Mammary microvascular endothelial cell (primary cell): ENCODE data around the gene EGFLAM. TPM values are rescaled to one million over a fixed set of nuclear protein-coding genes. Genes with fewer than 3 reads are reported as not detected.

ENCODE experiments used
- total RNA-seq: library from RNA; depleted of rRNA; stranded (reverse); fragments of >200 nt; gene quantifications from 2 replicates; pipeline ENCODE4 v1.2.3, GENCODE V29; 2015

EGFLAM gene
- 1.1 and 1.5 TPM in 2 replicates for total RNA-seq

GRCh38 chr5:38258319-38259061, at the start of gene EGFLAM:
TSS of gene EGFLAM (plus strand) at chr5:38258559. CDS start at chr5:38258755, 196 bp downstream.

